Umbilical cord (tissue), 2 donors: ENCODE data around the gene NSFL1C. TPM values are rescaled to one million over a fixed set of nuclear protein-coding genes. Genes with fewer than 3 reads are reported as not detected.
"Not testable (repeated sequence)": the region's sequence is repeated elsewhere in the genome, so short reads cannot be mapped to it uniquely, and the experiment has no call there.

ENCODE experiments used
- DNase-seq: peaks from one replicate; pipeline ENCODE4 v3.0.0-alpha.2; 2015; ENCODE audit warnings: low spot score
- total RNA-seq: library from RNA; depleted of rRNA; stranded (reverse); fragments of >200 nt; gene quantifications from one replicate; pipeline ENCODE4 v1.2.3, GENCODE V29; 2014; ENCODE audit warnings: low replicate concordance; ENCODE audit not compliant: insufficient read depth

The NSFL1C gene
- total RNA-seq, 1 donor from 2014 or later, result 40.9 TPM

DNA sequence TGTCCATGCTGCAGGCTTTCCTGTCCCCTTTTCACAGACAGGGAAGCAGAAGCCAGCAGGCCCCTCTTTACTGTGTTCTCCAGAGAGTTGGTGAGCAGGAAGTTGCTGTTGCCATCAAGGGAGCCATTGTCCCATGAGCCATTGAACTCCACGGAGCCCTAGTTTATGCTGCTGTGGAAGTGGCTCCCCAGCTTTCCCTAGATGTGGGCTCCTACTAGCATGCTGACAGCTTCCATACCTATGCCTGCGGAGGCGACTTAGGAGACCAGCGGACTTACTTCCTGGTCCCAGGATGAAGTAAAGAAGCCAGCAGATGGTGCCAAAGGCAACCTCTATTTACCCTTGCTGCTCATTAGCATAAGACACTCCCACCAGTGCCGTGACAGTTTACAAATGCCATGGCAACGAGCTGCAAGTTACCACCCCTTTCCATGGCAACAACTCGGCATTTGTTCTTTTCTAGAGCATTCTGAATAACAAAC lies 43.0 kb downstream of the NSFL1C start:
- DNase-seq, result peak; percentile 7

- no peak for DNase-seq
Observed at GRCh38 chr20:1423206-1423605, 43.4 kb downstream of the NSFL1C start.

DNA sequence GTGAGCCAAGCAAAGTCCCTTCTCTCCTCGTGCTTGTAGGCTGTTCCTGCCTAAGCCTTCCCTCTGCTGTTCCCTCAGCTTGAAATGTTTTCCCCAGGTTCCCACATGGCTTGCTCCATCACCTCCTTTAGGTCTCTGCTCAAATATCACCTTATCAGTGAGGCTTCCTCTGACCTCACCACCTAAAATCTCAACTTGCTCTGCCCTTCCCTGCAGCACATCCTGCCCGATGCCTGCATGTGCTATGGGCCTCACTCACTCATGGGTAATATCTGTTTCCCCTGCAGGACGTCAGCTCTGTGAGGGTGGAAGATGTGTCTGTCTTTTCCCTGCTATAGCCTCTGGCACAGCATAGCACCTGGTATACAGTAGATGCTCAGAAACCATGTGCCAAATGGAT lies 43.9 kb downstream of the NSFL1C start:
- no peak for DNase-seq

DNA sequence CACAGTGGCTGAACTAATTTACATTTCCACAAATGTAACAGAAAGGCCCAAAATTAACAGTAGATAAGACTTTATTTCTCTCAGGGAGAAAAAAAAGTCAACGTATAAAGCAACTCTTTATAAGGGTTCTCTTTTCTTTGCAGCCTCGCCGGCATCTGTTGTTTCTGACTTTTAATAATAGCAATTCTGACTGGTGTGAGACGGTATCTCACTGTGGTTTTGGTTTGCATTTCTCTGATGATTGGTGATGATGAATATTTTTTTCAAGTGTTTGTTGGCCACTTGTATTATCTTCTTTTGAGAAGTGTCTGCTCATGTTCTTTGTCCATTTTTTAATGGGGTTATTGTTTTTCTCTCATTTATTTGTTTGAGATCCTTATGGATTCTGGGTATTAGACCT lies 46.6 kb downstream of the NSFL1C start:
- DNase-seq, result no peak

GRCh38 chr20:1418350-1418749 lies 48.3 kb downstream of the NSFL1C start:
- DNase-seq, result no peak

GRCh38 chr20:1417790-1418189 lies 48.9 kb downstream of the NSFL1C start:
- DNase-seq, result no peak

GRCh38 chr20:1417273-1417672 lies 49.4 kb downstream of the NSFL1C start:
- DNase-seq, result no peak

DNA sequence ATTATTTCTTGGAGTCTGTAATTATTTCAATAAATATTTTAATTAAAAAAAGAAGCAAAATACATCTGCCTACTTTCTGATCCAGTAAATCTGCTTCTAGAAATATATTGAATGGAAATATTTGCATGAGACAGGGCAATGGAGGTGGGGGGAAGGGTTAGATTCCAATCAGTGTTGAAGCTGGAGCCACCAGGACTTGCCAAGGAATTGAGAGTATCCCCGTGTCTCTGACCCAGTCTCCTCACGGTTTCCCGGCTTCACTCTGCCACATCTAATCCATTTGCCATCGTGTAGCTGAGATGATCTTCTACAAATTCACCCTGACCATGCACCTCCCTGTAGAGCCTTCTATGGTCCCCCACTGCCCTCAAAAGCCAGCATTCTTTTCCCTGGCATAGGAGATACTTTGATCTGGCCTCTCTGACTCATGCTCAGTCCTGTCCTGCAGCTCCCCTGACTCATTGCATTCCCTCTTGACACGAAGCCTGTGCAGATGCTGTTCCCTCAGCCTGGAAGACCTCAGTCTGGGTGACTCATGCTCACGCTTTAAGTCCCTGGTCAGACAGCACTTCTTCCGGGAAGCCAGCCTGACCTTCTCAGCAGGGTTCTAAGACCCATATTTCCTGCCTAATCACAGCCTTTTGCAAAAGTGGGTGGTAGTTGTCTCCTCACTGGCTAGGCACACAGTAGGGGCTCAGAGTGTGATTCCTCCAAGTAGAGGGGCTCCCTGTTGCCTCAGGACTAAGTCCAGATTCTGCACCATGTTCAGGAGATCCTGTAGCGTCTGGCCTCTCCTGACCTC lies 50.8 kb downstream of the NSFL1C start:
- no peak for DNase-seq

DNA sequence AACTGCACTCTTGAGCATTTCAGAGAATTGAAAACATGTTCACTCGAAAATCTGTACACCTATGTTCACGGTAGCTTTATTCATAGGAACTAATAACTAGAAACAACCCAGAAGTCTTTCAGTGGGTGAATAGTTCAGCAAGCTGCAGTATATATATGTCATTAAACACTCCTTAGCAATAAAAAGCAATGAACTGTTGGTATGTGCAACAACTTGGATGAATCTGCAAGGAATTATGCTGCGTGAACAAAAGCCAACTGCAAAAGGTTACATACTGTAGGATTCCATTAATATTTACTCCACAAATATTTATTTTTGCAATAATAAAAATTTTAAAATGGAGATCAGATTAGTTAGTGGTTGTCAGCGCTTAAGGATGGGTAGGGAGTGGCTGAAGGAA lies 51.7 kb downstream of the NSFL1C start:
- no peak for DNase-seq

DNA sequence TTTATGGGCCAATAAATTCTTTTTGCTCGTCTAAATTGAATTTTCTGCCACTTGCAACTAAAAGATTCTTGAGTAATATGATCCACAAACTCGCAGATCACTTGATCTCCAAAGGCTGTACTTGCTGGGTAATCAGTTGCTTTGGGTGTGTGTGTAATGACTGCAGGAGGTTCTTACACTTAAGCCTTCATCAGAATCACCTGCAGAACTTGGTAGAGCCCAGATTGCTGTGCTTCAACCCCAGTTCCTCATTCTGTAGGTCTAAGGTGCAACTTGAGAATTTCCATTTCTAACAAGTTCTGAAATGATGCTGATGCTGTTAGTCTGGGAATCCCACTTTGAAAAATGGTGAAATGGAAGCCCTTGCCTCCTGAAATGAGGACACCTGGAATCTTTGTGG lies 60.8 kb downstream of the NSFL1C start:
- DNase-seq, result no peak

GRCh38 chr20:1403624-1404023 lies 63.0 kb downstream of the NSFL1C start:
- no peak for DNase-seq

DNA sequence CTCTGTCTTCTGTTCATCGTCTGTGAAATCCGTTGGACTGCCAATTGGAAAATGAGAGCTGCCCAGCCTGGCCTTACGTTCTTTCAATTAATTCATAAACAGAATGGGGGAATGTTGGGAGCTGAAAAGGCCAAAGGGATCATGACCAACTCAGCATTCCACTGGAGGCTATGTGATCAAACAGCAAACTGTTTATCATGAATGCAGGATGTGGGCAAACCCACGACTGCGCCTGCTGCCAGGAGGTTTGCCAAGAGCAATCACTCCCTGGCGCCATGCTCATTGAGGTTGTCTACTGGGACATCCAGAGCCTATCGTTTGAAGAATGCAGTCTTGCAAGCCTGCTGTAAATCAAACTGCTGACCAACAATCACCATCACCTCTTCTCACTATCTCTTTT lies 64.5 kb downstream of the NSFL1C start:
- DNase-seq, result no peak

DNA sequence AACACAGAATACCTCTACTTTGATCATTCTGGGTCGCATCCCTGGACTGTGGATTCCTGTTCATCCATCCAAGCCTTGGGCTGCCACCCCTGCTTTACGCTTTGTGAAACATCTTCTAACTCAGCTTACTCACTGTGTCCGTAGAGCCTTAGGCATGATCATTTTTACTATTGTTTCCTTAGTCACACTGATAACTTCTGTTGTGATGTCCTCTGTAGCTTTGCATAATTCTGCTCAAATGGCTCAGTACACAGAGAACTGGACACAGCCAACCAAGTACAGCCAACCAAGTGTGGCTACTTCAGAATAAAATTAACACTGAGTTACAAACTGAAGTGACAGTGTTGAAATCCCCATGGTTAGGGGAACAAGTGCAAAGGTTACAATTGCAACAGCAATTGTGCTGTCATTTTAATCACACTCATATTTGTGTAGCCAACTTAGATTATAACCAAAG lies 65.2 kb downstream of the NSFL1C start:
- no peak for DNase-seq

GRCh38 chr20:1399678-1400366 lies 66.8 kb downstream of the NSFL1C start:
- DNase-seq, result peak; percentile 34

DNA sequence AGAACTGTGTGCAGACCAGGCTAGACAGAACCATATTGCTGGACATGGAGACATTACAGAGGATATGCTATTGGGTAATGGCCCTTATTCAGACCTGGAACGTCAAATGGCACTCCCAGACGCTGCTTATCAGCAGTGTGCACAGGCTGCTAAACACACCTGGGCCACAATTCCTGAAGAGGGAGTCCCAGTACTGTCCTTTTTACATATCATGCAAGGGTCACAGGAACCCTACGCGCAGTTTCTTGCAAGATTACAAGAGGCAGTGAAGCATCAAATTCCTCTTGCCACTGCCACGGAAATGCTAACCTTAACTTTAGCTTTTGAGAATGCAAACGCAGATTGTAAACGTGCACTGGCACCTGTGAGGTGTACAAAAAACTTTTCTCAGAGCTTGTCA lies 68.5 kb downstream of the NSFL1C start:
- not testable (repeated sequence) for DNase-seq

- no peak for DNase-seq
Observed at GRCh38 chr20:1397710-1398109, 68.9 kb downstream of the NSFL1C start.

DNA sequence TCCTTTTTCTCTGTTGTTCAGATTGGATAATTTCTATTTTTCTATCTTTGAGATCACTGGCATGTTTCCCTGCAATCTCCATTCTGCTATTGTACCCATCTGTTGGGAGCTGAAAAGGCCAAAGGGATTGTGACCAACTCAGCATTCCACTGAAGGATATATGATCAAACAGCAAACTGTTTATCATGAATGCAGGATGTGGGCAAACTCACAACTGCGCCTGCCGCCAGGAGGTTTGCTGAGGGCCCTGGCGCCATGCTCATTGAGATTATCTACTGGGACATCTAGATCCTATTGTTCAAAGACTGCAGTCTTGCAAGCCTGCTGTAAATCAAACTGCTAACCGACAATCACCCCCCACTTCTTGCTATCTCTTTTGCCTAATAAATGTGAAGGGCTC lies 69.9 kb downstream of the NSFL1C start:
- DNase-seq, result no peak

DNA sequence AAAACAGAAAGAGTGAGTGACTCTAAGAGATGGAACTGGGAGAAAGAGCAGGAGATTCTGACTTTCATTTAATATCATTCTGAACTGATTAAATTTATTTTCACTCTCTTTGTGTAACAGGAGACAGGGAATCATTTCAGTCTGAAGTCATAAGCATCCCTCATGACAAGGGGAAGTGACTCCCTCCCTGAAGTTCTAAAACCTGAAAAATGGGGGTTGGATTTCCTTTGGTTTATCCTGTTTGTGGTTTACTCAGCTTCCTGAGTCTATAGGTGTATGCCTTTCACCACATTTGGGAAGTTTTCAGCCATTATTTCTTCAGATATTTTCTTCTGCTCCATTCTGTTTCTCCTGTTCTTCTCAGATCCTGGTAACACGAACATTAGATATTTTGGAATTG lies 70.4 kb downstream of the NSFL1C start:
- DNase-seq, result no peak

- DNase-seq, result no peak
Observed at GRCh38 chr20:1394686-1395085, 72.0 kb downstream of the NSFL1C start.

GRCh38 chr20:1393507-1393882 lies 73.2 kb downstream of the NSFL1C start:
- DNase-seq, result no peak

GRCh38 chr20:1392693-1393506 lies 73.7 kb downstream of the NSFL1C start, which contains the start of gene FKBP1A:
TSS of gene FKBP1A (minus strand) at chr20:1393054. CDS start at chr20:1392998, 56 bp downstream.
- peak; percentile 94 for DNase-seq

DNA sequence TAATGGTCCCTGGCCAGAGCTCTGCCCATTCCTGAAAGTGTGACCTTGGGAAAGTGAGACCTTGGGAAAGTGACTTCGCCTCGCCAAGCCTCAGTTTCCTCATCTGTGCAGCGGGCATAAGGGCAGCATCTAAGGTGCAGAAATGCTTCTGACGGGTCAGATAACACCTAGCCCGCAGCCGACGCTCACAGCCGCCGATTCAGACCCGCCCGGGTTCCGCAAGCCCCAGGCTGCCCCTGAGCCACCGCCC lies 74.3 kb downstream of the NSFL1C start:
- DNase-seq, result no peak
